NCI-H2081 (cell line): ENCODE data around the gene MMP14.
"Not testable (repeated sequence)": the region's sequence is repeated elsewhere in the genome, so short reads cannot be mapped to it uniquely, and the experiment has no call there.

Experiments
- DNase-seq, 2 experiments: peaks; one replicate each; lab custom pipeline; 2025; lab: John Stamatoyannopoulos, UW

The MMP14 gene

DNA sequence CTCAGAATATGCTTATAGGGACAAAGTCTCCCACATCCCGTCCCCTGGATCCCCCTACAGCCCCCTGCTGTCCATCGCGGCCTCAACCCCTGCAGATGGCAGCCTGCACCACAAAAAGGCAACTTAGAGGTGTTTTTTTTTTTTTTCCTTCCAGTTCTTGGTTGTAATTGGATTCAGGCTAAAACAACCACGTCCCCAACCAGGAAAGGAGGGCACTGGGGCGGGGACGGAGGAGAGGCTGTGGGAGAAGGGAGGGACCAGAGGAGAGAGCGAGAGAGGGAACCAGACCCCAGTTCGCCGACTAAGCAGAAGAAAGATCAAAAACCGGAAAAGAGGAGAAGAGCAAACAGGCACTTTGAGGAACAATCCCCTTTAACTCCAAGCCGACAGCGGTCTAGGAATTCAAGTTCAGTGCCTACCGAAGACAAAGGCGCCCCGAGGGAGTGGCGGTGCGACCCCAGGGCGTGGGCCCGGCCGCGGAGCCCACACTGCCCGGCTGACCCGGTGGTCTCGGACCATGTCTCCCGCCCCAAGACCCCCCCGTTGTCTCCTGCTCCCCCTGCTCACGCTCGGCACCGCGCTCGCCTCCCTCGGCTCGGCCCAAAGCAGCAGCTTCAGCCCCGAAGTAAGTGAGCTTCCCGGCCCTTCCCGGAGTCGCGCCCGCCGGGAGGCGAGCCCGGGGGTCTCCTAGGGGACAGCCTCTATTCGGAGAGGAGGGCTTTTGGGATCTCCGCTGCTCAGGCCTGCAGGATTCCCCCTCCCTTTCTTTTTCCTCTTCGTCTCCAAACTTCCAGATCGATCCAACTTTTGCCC, at the start of gene MMP14:
Gene MMP14 (plus strand): TSS at position 285 of the 813 bp plus-strand sequence. CDS start 233 bp downstream, at position 518.
- no peak for DNase-seq

DNA sequence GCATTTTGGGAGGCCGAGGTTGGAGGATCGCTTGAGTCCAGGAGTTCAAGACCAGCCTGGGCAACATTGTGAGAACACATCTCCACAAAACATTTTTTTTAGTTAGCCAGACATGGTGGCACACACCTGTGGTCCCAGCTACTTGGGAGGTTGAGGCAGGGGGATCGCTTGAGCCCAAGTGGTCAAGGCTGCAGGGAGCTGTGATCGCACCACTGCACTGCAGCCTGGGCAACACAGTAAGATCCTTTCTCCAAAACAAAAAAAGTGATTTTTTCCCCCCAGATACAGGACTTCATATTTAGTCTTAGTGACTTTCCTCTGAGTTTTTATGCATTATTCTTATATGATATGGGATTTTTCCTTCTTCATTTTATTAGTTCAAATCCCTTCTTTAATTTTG, 49.7 kb upstream of the MMP14 start:
- DNase-seq, result no peak

DNA sequence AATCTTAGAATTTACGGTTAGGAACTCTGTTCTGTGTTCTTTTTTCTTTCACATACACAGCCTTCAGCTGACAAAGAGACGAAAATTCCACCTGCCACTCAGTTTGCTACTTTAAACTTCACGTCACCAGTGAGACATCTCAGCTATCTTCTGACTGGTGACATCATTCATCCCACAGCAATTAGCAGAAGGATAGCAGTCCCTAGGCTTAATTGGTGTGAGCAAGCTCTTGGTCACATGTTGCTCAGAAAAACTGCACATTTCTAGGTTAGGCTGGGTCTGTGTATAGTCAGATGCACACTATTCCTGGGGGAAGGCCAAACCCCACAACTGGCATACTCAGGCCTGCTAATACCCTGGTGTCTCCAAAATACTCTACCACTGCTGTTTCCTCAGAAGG, 45.1 kb upstream of the MMP14 start:
- no peak for DNase-seq

DNA sequence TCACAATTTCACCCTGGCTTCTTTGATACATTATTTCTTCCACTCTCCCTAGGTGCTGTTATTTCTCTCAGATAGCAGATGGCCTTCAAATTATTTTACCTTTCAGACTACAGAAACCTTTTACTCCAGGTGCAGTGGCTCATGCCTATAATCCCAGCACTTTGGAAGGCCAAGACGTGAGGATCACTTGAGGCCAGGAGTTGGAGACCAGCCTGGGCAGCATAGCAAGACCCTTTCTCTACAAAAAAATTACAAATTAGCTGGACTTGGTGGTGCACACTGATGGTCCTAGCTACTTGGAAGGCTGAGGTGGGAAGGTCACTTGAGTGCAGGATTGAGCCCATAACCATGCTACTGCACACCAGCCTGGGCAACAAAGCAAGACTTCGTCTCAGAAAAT, 44.2 kb upstream of the MMP14 start:
- DNase-seq, result no peak

DNA sequence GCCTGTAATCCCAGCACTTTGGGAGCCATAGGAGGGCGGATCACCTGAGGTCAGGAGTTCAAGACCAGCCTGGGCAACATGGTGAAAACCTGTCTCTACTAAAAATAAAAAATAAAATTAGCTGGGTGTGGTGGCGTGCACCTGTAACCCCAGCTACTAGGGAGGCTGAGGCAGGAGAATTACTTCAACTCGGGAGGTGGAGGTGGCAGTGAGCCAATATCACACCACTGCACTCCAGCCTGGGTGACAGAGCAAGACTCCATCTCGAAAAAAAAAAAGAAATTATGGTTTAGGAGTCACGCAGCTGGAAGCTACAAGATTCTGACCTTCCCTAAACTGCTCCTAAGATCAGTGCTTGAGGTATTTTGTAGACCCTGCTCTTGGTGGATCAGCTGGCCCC, 42.8 kb upstream of the MMP14 start:
- not testable (repeated sequence) for DNase-seq

DNA sequence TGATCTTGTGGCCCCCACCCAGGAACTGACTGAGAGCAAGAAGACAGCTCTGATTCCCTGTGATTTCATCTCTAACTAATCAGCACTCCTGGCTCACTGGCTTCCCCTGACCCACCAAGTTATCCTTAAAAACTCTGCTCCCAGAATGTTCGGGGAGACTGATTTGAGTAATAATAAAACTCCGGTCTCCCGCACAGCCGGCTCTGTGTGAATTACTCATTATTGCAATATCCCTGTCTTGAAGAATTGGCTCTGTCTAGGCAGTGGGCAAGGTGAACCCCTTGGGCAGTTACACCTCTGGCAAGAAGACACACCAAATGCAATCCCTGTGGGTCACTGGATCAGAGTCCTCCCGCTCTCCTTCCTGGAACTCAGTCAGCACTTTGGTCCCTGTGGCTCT, 42.4 kb upstream of the MMP14 start:
- no peak for DNase-seq

DNA sequence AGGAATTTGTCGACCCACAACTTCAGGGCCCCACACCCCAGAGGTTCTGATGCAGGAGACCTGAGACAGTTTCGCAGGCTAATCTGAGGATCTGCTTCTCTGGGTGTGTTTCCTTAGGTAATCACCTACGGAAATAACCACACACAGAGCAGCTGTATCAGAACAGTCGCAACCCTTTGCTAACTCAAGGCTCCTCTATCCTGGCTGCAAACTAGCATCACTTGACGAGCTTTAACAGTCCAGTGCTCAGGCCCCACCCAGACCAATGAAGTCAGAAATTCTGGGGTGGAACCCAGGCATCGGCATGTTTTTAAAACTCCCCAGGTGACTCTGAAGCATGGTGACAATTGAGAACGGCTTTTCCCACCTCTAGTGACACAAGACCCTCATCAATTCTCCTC, 41.8 kb upstream of the MMP14 start:
- no peak for DNase-seq

DNA sequence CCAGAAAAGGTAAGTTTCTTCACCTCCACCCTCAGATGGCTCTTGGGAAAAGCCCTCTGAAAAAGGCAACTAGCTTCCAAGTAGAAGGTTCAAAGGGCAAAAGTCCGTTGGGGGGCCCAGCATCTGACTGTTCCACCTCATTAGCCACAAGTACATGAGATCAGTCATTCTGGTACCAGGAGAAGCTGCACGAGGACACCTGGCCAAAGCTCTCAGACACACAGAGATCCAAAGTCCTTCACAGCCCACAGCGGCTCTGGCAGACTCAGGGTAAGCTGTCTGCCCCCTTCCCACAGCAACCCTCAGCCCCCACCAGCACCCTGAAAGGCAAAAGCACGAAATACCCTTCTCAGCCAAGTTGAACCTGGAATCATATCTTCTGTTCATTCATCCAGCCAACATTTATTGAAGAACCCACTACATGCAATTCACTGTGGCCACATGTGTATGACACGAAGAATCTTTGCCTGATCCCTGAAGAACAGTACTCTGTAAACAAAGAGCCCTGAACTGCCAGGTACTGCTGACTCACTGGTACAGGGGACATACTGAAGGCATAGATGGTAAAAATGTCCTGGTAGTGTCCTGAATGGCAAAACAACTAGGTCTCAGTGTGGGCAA, 40.2 kb upstream of the MMP14 start:
- DNase-seq, result no peak

DNA sequence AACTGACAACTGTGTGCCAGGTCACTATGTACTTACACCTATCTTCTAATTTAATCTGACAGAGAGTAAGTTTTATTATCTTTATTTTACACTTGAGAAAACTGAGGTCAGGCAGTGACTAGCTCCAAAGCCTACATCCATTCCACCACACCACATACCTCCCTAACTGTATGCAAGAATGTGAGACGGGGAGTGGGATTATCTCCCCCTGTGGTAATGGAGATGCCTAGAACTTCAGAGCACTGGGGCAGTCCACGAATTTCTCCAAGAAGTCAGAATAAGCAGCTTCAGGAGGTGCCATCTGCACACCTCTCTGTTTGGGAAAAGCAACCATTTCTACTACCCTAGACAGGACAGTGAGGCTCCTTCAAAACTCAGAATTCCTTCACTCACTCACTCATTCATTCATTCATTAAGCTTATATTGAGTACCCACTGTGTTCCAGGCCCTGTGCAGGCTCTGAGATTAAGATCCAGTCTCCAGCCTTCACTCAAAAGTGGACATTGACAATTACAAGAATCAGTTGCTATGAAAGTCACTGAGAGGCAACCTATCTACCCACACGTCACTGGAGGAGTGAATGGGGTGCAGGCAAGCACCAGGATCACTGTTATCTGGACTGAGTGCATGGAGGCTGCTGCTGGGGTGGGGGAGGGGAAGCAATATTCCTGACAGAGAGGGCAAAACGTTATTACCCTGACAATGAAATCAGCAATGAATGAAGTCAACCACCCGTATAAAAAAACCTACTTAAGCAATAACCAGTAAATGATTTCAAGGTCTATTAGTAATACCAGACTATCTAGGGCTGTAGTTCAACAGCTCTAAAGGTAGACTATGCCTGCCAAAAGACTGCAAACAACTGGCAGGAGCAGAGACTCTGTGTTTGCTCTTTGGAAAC, 39.1 kb upstream of the MMP14 start:
- DNase-seq, result no peak

DNA sequence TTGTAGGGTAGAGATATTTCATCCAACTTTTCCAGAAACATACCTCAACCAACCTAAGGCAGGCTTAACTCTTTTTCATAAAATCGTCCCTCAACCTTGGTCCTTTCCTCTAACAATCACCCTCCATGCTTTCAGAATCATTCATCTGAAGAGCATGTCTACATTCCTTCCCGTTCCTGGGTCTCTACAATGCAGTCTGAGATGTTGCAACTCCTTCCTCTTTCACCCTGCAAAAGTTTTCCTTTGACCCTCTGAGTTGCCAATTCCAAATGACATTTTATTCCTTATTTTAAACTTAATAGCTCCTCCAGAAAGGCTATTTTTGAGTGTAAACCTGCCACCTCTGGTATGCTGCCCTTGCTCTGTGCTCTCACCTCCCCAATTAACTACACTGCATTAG, 37.9 kb upstream of the MMP14 start:
- DNase-seq, result no peak

DNA sequence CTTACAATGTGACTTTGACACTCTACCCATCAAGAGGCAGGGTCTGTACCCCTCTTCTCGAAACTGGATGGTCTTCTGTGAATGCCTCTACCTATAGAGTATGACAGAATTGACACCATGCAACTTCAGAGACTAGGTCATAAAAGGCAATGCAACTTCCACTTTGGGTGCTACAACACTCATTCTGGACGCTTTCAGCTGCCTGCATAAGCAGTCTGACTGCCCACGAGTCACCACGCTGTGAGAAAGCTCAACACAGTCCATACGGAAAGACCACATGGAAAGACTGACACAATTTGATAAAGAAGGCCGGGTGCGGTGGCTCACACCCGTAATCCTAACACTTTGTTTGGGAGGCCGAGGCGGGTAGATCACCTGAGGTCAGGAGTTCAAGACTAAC, 36.0 kb upstream of the MMP14 start:
- DNase-seq, result no peak

DNA sequence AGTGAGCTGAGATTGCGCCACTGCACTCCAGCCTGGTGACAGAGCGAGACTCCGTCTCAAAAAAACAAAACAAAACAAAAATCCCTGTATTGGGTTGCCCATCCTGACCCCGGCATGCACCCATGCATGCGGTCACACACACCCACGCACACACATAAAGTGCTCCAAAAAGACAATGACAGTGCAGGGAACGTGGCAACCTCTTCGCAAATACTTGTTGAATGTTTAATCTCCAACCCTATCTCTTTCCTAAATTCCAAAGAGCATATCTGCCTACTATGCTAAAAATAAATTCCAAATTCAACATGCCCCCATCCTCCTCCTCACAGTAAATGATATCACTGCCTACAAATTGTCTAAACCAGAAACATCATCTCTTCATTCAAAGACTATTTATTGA, 34.7 kb upstream of the MMP14 start:
- no peak for DNase-seq

DNA sequence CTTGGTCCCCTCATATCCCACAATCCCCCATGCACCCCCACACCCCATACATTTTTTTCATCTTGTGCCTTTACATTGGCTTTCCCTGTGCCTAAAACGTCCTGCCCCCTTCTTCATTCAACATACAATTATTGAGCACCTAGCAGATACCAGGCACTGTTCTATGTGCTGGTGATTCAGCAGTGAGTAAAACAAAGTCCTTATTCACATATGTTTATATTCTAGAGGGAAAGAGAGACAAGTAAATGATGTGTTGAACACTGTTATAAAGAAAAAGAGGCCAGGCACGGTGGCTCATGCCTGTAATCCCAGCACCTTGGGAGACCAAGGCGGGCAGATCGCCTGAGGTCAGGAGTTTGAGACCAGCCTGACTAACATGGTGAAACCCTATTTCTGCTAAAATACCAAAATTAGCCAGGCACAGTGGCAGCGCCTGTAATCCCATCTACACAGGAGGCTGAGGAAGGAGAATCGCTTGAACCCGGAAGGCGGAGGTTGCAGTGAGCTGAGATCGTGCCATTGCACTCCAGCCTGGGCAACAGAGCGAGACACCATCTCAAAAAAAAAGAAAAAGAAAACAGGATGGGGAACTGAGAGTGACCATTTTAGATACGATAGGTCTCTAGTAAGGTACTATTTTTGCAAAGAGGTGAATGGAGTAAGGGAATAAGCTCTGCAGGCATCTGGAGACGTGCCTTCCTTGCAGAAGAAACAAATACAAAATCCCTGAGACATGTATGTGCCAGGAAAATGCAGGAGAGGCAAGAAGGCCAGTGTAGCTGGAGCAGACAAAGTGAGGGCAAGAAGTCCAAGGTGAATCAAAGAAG, 33.3 kb upstream of the MMP14 start:
- DNase-seq, result no peak

DNA sequence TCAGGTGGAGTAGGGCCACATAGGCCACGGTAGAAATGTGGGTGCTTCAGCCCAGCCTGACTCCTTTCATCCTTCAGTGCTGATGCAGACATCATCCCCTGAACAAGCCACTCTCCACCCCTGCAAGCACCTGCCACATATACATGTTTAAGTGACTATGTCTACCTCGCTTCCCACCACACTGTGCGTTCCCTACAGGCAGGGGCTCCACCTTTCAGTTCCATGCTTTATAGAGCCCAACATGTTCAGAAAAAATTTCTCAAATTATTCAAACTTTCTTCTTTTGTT, 32.8 kb upstream of the MMP14 start:
- no peak for DNase-seq

DNA sequence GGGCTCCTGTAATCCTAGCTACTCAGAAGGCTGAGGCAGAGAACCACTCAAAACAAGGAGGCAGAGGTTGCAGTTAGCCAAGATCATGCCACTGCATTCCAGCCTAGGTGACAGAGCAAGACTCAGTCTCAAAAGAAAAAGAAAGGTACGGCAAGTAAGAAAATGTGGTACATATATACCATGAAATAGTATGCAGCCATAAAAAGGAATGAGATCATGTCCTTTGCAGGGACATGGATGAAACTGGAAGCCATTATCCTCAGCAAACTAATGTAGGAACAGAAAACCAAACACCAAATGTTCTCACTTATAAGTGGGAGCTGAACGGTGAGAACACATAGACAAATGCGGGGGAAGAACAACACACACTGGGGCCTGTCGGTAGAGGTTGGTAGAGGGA, 31.1 kb upstream of the MMP14 start:
- not testable (repeated sequence) for DNase-seq

DNA sequence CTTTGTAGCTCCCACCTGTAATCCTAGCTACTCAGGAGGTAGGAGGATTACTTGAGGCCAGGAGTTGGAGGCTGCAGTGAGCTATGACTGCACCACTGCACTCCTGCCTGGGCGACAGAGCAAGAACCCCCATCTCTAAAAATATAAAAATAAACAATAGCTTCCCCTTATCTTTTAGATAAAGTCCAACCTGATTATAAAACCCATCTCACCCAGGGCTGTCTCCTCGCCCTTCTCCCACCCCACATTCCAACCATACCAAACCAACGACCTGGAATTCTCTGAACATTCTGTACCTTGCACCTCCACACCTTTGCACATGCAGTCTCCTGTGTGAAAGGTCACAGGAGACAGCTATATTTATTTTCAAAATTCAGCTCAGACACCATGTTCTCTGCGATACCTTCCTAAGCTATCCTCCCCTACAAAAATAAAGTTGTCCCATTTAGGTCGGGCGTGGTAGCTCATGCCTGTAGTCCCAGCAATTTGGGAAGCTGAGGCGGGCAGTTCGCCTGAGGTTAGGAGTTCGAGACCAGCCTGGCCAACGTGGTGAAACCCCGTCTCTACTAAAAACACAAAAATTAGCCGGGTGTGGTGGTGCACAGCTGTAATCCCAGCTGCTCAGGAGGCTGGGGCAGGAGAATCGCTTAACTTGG, 28.8 kb upstream of the MMP14 start:
- no peak for DNase-seq

DNA sequence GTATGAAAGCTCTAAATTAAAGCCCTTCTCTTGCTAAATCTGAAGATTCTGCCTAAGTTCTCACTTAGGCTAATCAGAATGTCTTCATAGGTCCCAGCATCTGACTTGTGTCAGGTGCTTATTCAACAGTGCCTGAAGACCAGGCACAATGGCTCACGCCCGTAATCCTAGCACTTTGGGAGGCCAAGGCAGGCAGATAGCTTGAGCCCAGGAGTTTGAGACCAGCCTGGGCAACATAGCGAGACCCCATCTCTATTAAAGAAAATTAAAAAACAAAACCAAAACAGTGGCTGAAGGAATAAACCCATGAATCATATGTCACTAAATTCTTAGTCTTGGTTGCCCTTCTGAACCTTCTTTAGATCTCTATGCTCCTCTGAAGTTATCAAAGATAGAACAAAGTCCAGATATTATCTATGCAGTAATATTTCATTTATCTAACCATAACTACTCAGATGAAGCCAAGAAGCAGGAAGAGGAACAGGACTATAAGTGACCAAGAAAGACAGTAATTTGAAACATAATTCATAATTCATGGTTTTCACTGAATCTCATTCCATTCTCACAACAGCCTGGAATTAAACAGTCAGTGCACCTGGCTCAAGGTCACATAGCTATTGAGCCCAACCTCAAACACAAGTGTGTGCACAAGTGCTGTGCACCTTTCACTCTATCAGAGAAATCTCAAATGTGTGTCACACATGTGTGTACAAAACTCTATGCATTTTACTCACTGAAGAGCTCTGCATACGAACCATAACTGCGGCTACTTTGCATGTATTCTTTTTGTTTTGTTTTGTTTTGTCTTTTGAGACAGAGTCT, 27.8 kb upstream of the MMP14 start:
- DNase-seq, result no peak

DNA sequence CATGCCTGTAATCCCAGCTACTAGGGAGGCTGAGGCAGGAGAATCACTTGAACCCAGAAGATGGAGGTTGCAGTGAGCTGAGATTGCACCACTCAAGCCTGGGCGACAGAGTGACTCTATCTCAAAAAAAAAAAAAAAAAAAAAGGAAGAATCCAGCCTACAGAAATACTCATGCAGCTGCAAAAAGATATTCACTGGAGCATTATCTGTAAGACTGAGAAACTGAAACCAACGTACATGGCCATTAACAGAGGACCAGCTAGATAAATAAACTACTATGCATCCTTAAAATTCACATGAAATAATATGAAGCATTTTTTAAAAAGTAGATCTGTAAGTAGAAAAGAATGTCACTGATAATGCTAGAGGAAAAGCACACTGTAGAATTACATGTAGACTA, 24.7 kb upstream of the MMP14 start:
- no peak for DNase-seq

DNA sequence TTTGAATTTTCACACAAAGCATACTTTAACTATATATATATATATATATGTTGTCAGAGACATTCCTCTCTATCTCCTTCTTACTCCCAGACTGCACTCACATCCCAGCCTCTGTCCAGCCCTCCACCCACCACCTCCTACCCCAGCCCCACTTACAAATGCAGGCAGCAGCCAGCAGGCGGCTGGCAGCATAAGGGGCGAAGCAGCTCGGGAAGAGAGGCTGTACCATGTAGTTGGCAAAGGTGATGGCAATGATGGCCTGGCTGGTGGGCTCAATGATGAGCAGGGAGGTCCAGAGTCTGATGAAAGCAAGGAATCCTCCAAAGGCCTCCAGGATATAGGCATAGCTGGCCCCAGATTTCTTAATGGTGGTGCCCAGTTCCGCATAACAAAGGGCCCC, 23.6 kb upstream of the MMP14 start:
- no peak for DNase-seq

DNA sequence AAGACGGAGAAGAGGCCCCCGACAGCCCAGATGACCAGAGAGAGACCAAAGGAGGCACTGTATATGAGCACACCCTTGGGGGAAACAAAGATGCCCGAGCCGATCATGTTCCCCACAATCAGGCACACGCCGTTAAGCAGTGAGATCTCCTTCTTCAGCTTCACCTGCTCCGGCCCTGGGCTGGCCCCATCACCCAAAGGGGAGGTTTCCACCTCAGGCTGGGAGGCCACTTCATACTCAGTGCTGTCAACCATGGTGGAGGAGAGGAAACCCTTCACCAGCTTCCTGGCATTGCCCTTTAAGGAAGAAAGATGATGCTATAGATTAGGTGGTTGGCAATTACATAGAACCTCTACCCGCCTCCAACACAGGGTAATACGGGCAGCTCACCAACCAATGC, 23.2 kb upstream of the MMP14 start:
- no peak for DNase-seq

DNA sequence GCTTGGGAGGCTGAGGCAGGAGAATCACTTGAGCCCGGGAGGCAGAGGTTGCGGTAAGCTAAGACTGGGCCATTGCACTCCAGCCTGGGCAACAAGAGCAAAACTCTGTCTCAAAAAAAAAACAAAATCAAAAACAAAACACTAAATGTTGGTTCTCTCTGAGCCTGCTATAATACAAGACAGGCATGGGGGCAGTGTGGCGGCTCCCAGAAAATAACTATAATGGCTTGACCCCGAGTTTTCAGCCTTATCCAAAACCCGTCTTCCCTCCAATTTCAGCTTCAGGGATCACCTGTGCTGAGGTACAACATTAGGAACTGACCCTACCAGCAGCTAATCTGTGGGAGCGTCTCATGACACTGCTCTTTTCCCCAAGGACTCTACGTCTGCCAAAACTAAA, 22.0 kb upstream of the MMP14 start:
- DNase-seq, result no peak
